Bone marrow (tissue), 2 donors: Measurements from ENCODE around the gene ST6GALNAC2.
"Not testable (repeated sequence)": the region's sequence is repeated elsewhere in the genome, so short reads cannot be mapped to it uniquely, and the experiment has no call there.

ENCODE experiments used
- DNase-seq, 2 donors: peaks; one replicate each; lab custom pipeline; 2025; lab: John Stamatoyannopoulos, UW

The ST6GALNAC2 gene

GRCh38 chr17:76540381-76541300 is 45.0 kb downstream of the ST6GALNAC2 start:
- DNase-seq = no peak

- DNase-seq = no peak
Observed at GRCh38 chr17:76539631-76540271, 45.9 kb downstream of the ST6GALNAC2 start, which contains the start of gene PRCD. TSS of gene PRCD (plus strand) at chr17:76540044. CDS start at chr17:76540142, 98 bp downstream.

DNA sequence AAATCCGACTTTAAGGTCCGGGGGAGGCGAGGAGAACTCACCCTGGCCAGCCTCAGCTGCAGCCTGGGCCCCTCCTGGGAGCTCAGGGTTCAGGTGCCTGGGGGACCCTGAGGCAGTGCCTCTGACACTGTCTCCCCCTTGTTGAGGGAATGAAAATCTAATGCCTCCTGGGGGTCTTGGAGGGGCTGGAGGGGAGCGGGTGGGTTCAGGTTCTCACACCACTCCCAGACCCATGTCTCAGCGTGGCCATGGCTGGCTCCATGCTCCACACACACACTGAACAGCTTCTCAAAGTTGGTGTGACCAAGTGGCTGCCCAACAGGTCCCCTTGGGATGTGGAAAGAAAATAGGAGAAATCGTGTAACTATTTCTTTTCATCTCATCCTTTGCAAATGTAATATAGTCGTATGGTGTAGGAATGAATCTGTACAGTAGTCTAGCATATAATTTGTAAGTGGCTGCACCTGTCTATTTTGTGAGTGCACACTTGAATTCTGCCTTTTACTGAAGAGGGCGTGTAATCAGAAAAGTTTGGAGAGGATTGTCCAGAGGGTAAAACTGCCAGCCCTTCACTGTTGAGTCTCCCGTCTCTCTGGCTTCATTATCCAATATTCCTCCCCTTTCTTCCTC is 46.6 kb downstream of the ST6GALNAC2 start:
- no peak for DNase-seq

- no peak for DNase-seq
Observed at GRCh38 chr17:76538281-76538931, 47.3 kb downstream of the ST6GALNAC2 start.

DNA sequence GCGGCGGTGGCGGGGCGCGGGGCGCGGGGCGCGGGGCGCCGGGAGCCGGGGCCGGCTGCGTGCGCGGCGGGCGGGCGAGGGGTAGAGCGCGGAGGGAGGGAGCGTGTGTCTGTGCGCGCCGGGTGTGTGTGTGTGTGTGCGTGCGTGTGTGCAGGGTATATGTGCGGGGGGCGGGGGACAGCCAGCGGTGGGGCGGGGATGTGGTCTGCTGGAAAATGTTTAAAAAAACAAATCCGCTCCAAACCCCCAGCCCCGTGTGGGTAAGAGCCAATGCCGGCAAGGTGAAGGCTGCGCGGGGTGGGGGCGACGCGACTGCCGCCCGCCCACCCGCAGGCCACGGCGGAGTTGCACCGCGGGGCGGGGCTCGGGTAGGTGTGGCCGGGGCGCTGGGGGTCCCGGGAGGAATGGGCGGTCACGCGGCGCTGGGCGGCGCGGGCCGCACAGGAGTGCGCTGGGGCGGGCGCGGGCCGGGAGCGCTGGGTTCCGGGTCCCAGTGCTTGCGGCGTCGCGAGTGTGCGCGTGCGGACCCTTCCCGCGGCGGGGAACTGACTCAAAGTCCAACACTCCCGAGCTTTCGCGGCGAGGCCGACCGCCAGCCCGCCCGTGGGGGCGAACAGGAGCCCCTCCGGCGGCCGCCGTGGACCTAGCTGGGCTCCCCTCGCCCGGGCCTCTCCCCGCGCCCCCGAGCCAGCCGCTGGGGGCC is 47.9 kb downstream of the ST6GALNAC2 start, which contains the start of gene CYGB:
CYGB (minus strand) TSS at position 132 of the 703 bp plus-strand sequence. CDS start 167 bp downstream, outside the sequence.
- DNase-seq = no peak

GRCh38 chr17:76537288-76537577 is 48.4 kb downstream of the ST6GALNAC2 start:
- no peak for DNase-seq

- no peak for DNase-seq
Observed at GRCh38 chr17:76536511-76537287, 49.0 kb downstream of the ST6GALNAC2 start.

- no peak for DNase-seq
Observed at GRCh38 chr17:76535788-76536510, 49.7 kb downstream of the ST6GALNAC2 start.

DNA sequence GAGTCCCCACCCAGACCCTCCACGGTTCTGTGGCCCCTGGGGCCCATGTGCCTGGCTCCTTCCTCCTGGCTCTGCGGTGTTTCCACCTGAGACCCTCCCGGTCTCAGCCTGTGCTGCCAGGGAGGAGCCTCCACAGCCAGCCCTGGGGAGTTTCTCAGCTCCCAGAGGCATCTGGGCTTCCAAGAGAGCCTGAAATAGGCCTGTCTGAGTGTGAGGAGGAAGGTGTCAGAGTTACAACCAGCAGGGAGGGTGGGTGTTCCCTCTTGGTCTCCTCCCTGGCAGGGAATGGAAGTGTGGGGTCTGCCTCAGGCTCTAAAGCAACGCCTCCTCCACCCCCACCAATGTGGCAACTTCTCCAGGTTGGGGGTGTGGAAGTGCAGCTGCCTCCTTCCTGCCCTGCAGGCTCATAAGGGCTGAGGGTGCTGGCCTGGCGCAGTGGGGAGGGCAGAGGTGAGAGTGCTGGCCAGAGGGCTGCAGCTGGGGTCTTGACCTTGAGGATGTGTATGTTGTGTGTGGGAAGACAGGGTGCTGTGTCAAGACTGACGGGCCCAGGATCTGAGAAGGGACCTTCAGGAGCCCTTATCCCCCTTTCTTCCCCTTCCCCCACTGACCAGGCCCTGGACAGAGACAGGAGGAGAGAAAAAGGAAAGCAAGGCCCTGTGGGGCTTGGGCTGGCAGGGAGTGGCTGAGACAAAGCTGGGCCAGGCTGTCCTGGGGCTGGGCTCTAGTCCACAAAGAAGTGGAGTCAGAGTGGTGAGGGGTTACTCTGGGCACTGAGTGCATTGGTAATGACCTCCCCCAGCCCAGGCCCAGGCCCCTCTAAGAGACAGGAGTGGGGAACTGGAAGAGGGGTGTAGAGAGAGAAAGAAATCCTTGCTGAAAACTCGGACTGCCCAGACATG is 50.6 kb downstream of the ST6GALNAC2 start:
- DNase-seq = no peak

- DNase-seq = not testable (repeated sequence)
Observed at GRCh38 chr17:76533640-76534359, 51.9 kb downstream of the ST6GALNAC2 start.

DNA sequence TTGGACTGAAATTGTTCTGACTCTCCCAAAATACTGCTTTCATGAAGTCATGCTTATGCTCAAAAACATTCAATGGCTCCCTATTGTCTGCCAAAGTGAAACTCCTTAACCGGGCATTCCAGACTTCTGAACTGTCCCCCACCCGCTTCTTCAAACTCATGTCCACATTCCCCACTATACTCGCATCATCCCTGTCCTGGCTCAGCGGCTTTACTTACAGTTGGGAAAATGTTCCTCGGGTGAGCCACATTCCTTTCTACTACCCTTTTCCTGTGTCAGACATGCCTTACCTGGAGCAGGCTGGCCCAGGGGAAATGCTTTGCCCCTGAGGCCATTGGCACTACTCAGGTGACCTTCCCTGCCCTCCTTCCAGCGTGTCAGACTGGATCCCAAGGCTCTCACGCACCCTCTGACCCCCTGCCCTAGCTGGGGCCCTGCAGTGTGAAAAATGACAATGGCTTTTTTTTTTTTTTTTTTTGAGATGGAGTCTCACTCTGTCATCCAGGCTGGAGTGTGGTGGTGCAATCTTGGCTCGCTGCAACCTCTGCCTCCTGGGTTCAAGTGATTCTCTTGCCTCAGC is 53.5 kb downstream of the ST6GALNAC2 start:
- DNase-seq = no peak

DNA sequence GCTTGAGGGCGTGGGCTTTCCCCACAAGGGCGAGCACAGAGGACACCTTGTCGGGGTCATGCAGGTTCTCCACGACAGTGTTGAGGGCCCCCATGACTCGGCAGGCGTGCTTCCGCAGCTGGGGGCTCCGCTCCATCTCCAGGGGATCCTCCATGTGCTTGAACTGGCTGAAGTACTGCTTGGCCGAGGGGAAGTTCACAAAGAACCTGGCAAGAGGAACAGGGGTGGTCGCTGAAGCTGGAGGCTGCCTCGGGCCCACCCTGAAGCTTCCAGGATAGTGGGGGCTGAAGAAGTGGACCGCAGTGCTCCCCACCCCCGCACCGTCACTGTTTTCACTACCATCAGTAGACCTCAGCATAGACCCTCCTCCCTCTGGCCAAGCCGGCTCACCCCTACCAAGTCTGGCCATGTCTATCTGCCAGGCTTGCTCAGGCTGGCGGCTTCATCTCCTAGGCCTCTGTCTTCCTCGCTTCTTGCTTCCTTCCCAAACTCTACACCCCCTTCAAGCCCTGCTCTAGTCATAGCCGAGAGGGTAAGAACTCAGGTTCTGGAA is 54.1 kb downstream of the ST6GALNAC2 start:
- no peak for DNase-seq

GRCh38 chr17:76530811-76531485 is 54.7 kb downstream of the ST6GALNAC2 start:
- no peak for DNase-seq

- no peak for DNase-seq
Observed at GRCh38 chr17:76530095-76530723, 55.5 kb downstream of the ST6GALNAC2 start.

GRCh38 chr17:76529224-76530094 is 56.2 kb downstream of the ST6GALNAC2 start:
- DNase-seq = no peak
